Midbrain (tissue), 1 donor: Measurements from ENCODE around the gene SSR3.

Experiments used
- DNase-seq: peaks from one replicate; lab custom pipeline; 2025; lab: John Stamatoyannopoulos, UW

SSR3 gene

DNA sequence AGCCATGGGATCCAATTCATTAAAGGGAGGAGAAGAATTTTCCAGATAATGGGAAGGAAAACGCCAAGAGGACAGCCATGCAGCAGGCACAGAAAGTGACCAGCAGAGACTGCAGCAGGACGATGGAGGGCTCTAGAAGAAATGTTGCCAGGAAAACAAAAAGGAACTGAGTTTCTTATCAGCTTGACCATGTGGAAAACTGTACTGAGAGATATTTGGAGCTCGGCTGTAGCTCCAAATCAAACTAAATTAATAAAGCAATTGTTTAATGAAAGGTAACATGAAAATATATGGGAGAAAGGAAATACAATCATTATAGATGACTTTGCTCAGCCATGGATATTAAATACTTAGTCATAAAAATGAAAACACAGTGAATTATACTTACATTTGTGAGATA is 63.7 kb downstream of the SSR3 start:
- DNase-seq, result no peak
